OCI-LY3 (cell line): Measurements from ENCODE around the gene OR6N1.

Source experiments
- EZH2phosphoT487 ChIP-seq: fragments of 200-600 bp; shearing (Covaris generic); IDR thresholded peaks from 2 replicates; pipeline ENCODE4 v1.6.1; 2018; ENCODE audit warnings: antibody characterized with exemption, mixed run types, low read depth
- TF ChIP-seq, protein P1 (sequence below): fragments of 200-600, 300-600 bp; sonication (generic); IDR thresholded peaks from 2 replicates; pipeline ENCODE4 v1.5.1; 2014; ENCODE audit warnings: antibody characterized with exemption, low read length, low read depth

DNA sequence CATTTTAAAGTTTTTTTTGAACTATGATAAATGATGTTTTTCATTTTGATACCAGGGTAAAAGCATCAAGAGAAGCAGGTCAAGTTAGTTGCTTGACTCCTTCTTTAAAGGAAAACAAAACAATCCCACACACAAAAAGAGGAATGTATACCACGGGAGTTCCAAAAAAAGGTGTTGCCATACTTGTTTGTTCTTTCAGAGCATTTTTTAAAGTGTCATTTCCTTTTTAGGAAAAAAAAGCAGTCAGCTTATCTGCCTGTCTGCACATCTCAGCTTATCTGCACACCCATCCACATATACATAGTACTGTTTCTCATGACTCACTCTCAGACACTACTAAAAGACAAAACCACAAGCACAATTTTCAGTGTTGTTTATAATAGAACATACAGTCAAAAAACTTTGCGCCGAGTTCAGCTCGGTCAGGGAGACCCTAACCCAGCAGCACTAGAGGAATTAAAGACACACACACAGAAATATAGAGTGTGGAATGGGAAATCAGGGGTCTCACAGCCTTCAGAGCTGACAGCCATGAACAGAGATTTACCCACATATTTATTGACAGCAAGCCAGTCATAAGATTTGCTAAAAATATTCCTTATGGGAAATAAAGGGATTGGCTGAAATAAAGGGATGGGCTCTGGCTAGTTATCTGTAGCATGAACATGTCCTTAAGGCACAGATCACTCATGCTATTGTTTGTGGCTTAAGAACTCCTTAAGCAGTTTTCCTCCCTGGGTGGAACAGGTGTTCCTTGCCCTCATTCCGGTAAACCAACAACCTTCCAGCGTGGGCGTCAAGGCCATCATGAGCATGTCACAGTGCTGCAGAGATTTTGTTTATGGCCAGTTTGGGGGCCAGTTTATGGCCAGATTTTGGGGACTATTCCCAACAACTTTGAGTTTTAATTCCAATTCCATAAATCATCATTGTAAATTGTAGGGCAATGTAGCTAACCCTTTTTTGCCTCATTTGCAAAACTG, 47.8 kb upstream of the OR6N1 start:
- TF ChIP-seq, protein P1, sequence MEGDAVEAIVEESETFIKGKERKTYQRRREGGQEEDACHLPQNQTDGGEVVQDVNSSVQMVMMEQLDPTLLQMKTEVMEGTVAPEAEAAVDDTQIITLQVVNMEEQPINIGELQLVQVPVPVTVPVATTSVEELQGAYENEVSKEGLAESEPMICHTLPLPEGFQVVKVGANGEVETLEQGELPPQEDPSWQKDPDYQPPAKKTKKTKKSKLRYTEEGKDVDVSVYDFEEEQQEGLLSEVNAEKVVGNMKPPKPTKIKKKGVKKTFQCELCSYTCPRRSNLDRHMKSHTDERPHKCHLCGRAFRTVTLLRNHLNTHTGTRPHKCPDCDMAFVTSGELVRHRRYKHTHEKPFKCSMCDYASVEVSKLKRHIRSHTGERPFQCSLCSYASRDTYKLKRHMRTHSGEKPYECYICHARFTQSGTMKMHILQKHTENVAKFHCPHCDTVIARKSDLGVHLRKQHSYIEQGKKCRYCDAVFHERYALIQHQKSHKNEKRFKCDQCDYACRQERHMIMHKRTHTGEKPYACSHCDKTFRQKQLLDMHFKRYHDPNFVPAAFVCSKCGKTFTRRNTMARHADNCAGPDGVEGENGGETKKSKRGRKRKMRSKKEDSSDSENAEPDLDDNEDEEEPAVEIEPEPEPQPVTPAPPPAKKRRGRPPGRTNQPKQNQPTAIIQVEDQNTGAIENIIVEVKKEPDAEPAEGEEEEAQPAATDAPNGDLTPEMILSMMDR: no peak
- TF ChIP-seq EZH2phosphoT487: no peak
